Stimulated activated effector memory CD8-positive, alpha-beta T cell treated with anti-CD3 and anti-CD28 coated beads, Interleukin-12 subunit alpha, Interleukin-12 subunit beta, amount 100 ng/mL, for 72 hours (primary cell): Measurements from ENCODE around the gene LMAN1L.

Source experiments
- ATAC-seq: fragments of 150-1000 bp; cut with Tn5 transposase; 2 replicates; pipeline ENCODE4 v1.10.0; 2021
- DNase-seq, 2 donors: peaks; one replicate each; pipeline ENCODE4 v3.0.0; 2021 to 2022; ENCODE audit warnings: low spot score in 2 of 2
- H3K27ac Mint-ChIP-seq: one replicate; pipeline ENCODE4 v1.8.0; 2022; ENCODE audit warnings: mild to moderate bottlenecking, mixed read lengths
- H3K36me3 Mint-ChIP-seq: one replicate; pipeline ENCODE4 v1.8.0; 2022; ENCODE audit warnings: mild to moderate bottlenecking, mixed read lengths
- H3K4me1 Mint-ChIP-seq: one replicate; pipeline ENCODE4 v1.8.0; 2022; ENCODE audit warnings: mixed read lengths
- H3K4me3 Mint-ChIP-seq: one replicate; pipeline ENCODE4 v1.8.0; 2022; ENCODE audit warnings: mild to moderate bottlenecking, mixed read lengths
- H3K9me3 Mint-ChIP-seq: one replicate; pipeline ENCODE4 v1.8.0; 2022; ENCODE audit warnings: mixed read lengths

LMAN1L gene

GRCh38 chr15:74863239-74864056, 50.8 kb downstream of the LMAN1L start:
- ATAC-seq, result peak; percentile 87
- H3K9me3 Mint-ChIP-seq, result no peaks in the 10 kb centered on the region
- peaks cover 62% of the 10 kb centered on the region for H3K4me1 Mint-ChIP-seq
- peak overlapping the region; percentile 70 for H3K27ac Mint-ChIP-seq
- no peak for DNase-seq
- H3K36me3 Mint-ChIP-seq, result peaks cover 78% of the 10 kb centered on the region
- no peak overlapping the region for H3K4me3 Mint-ChIP-seq

- ATAC-seq (no peak), DNase-seq (no peak)
- Mint-ChIP-seq H3K27ac (peak overlapping the region; percentile 70), H3K4me3 (no peak overlapping the region), H3K4me1 (peaks cover 64% of the 10 kb centered on the region), H3K9me3 (no peaks in the 10 kb centered on the region), H3K36me3 (peaks cover 76% of the 10 kb centered on the region)
Measured at GRCh38 chr15:74864296-74864695, 51.7 kb downstream of the LMAN1L start.

GRCh38 chr15:74865316-74865715, 52.7 kb downstream of the LMAN1L start:
- no peak for ATAC-seq

GRCh38 chr15:74866090-74866489, 53.5 kb downstream of the LMAN1L start:
- peak overlapping the region; percentile 70 for H3K27ac Mint-ChIP-seq
- ATAC-seq (no peak), DNase-seq (no peak)
- H3K36me3 Mint-ChIP-seq, result peaks cover 79% of the 10 kb centered on the region
- no peak overlapping the region for H3K4me3 Mint-ChIP-seq
- H3K4me1 Mint-ChIP-seq, result peaks cover 75% of the 10 kb centered on the region
- H3K9me3 Mint-ChIP-seq, result no peaks in the 10 kb centered on the region

More at GRCh38 chr15:74865316-74865715, 52.7 kb downstream of the LMAN1L start:
- Mint-ChIP-seq H3K9me3 (no peaks in the 10 kb centered on the region), H3K27ac (peak overlapping the region; percentile 70), H3K36me3 (peaks cover 75% of the 10 kb centered on the region), H3K4me1 (peaks cover 67% of the 10 kb centered on the region), H3K4me3 (no peak overlapping the region)
- DNase-seq, result no peak

- Mint-ChIP-seq H3K9me3 (no peaks in the 10 kb centered on the region), H3K4me3 (peak overlapping the region; percentile 100)
- no peak for DNase-seq
Measured at GRCh38 chr15:74867466-74868038, 54.9 kb downstream of the LMAN1L start.

GRCh38 chr15:74868059-74868458, 55.4 kb downstream of the LMAN1L start:
- peak overlapping the region; percentile 100 for H3K4me3 Mint-ChIP-seq
- no peaks in the 10 kb centered on the region for H3K9me3 Mint-ChIP-seq
- H3K27ac Mint-ChIP-seq, result peak overlapping the region; percentile 70
- peaks cover 89% of the 10 kb centered on the region for H3K36me3 Mint-ChIP-seq
- DNase-seq, result no peak
- ATAC-seq, result no peak
- peaks cover 91% of the 10 kb centered on the region for H3K4me1 Mint-ChIP-seq

More at GRCh38 chr15:74867466-74868038, 54.9 kb downstream of the LMAN1L start:
- Mint-ChIP-seq H3K4me1 (peaks cover 86% of the 10 kb centered on the region), H3K27ac (peak overlapping the region; percentile 70), H3K36me3 (peaks cover 84% of the 10 kb centered on the region)
- no peak for ATAC-seq

- H3K4me1 Mint-ChIP-seq, result peaks cover 88% of the 10 kb centered on the region
- DNase-seq (no peak), ATAC-seq (no peak)
- no peaks in the 10 kb centered on the region for H3K9me3 Mint-ChIP-seq
- H3K4me3 Mint-ChIP-seq, result peak overlapping the region; percentile 100
- H3K36me3 Mint-ChIP-seq, result peaks cover 83% of the 10 kb centered on the region
- peak overlapping the region; percentile 93 for H3K27ac Mint-ChIP-seq
Measured at GRCh38 chr15:74869372-74869725, 56.7 kb downstream of the LMAN1L start.

GRCh38 chr15:74869726-74870407, 57.2 kb downstream of the LMAN1L start:
- peak; percentile 79 for ATAC-seq
- DNase-seq, result peak; percentile 29 to 84
- H3K36me3 Mint-ChIP-seq, result peaks cover 77% of the 10 kb centered on the region
- peak overlapping the region; percentile 93 for H3K27ac Mint-ChIP-seq
- peak overlapping the region; percentile 100 for H3K4me3 Mint-ChIP-seq
- H3K9me3 Mint-ChIP-seq, result no peaks in the 10 kb centered on the region
- peaks cover 84% of the 10 kb centered on the region for H3K4me1 Mint-ChIP-seq

- ATAC-seq (no peak), DNase-seq (no peak)
- Mint-ChIP-seq H3K4me3 (peak overlapping the region; percentile 100), H3K36me3 (peaks cover 70% of the 10 kb centered on the region), H3K4me1 (peaks cover 78% of the 10 kb centered on the region), H3K9me3 (no peaks in the 10 kb centered on the region), H3K27ac (peak overlapping the region; percentile 93)
Measured at GRCh38 chr15:74870436-74871215, 58.0 kb downstream of the LMAN1L start.

GRCh38 chr15:74872702-74873035, 60.0 kb downstream of the LMAN1L start:
- H3K9me3 Mint-ChIP-seq, result no peaks in the 10 kb centered on the region
- peaks cover 49% of the 10 kb centered on the region for H3K36me3 Mint-ChIP-seq
- peak overlapping the region; percentile 98 for H3K27ac Mint-ChIP-seq
- peak overlapping the region; percentile 100 for H3K4me3 Mint-ChIP-seq
- no peak for ATAC-seq
- no peak for DNase-seq
- H3K4me1 Mint-ChIP-seq, result peaks cover 64% of the 10 kb centered on the region

GRCh38 chr15:74873036-74873755, 60.6 kb downstream of the LMAN1L start, which contains the start of gene SCAMP2:
Gene SCAMP2, minus strand, starts transcription at chr15:74873365. Its CDS starts 110 bp downstream, at chr15:74873255.
- Mint-ChIP-seq H3K4me3 (peak within 1 kb of the TSS; percentile 100), H3K36me3 (peaks cover 44% of the 10 kb centered on the region), H3K4me1 (peaks cover 59% of the 10 kb centered on the region), H3K9me3 (no peaks in the 10 kb centered on the region), H3K27ac (peak within 1 kb of the TSS; percentile 98)
- peak; percentile 87 for ATAC-seq
- DNase-seq, result peak; percentile 86 to 97

GRCh38 chr15:74873756-74874424, 61.3 kb downstream of the LMAN1L start:
- no peak for ATAC-seq
- Mint-ChIP-seq H3K9me3 (no peaks in the 10 kb centered on the region), H3K36me3 (peaks cover 37% of the 10 kb centered on the region), H3K27ac (peak overlapping the region; percentile 98), H3K4me3 (peak overlapping the region; percentile 100), H3K4me1 (peaks cover 52% of the 10 kb centered on the region)
- no peak for DNase-seq
